ENCODE results near the gene GABRG3. TPM values are rescaled to one million over a fixed set of nuclear protein-coding genes. Genes with fewer than 3 reads are reported as not detected.

Gene GABRG3
- total RNA-seq, 1 experiment from 2014 or later: not detected

- Histone ChIP-seq H2AFZ (ENCODE audit: low read length) (no peak overlapping the region), H3K79me2 (ENCODE audit: low read length) (no peaks in the 10 kb centered on the region), H4K20me1 (ENCODE audit: insufficient read depth, low read depth, low read length) (no peaks in the 10 kb centered on the region), H3K4me1 (ENCODE audit: low read length) (no peaks in the 10 kb centered on the region), H3K36me3 (ENCODE audit: insufficient read depth, low read length) (no peaks in the 10 kb centered on the region), H3K27ac (ENCODE audit: low read length) (no peak overlapping the region), H3K9me2 (replicated peaks; ENCODE audit: insufficient read depth, low read length) (no peaks in the 10 kb centered on the region), H3K4me2 (ENCODE audit: low read depth, low read length, poor library complexity, severe bottlenecking) (no peak overlapping the region), H3K9ac (ENCODE audit: low read length) (no peak overlapping the region), H3K27me3 (ENCODE audit: low read length) (no peaks in the 10 kb centered on the region), H3K4me3 (ENCODE audit: low read length) (no peak overlapping the region), H3K9me3 (ENCODE audit: low read length) (peaks cover 38% of the 10 kb centered on the region)
- no peak for DNase-seq
Observed at GRCh38 chr15:27234593-27234992, 263.6 kb downstream of the GABRG3 start.

GRCh38 chr15:27235161-27235560 is 264.2 kb downstream of the GABRG3 start:
- H3K27me3 ChIP-seq (ENCODE audit: low read length): no peaks in the 10 kb centered on the region
- no peak overlapping the region for H3K9ac ChIP-seq (ENCODE audit: low read length)
- peaks cover 35% of the 10 kb centered on the region for H3K9me3 ChIP-seq (ENCODE audit: low read length)
- H2AFZ ChIP-seq (ENCODE audit: low read length): no peak overlapping the region
- H3K27ac ChIP-seq (ENCODE audit: low read length): no peak overlapping the region
- H3K4me3 ChIP-seq (ENCODE audit: low read length): no peak overlapping the region
- H3K4me1 ChIP-seq (ENCODE audit: low read length): no peaks in the 10 kb centered on the region
- H4K20me1 ChIP-seq (ENCODE audit: insufficient read depth, low read depth, low read length): no peaks in the 10 kb centered on the region
- H3K9me2 ChIP-seq (replicated peaks; ENCODE audit: insufficient read depth, low read length): no peaks in the 10 kb centered on the region
- H3K36me3 ChIP-seq (ENCODE audit: insufficient read depth, low read length): no peaks in the 10 kb centered on the region
- H3K79me2 ChIP-seq (ENCODE audit: low read length): no peaks in the 10 kb centered on the region
- no peak overlapping the region for H3K4me2 ChIP-seq (ENCODE audit: low read depth, low read length, poor library complexity, severe bottlenecking)
- DNase-seq: no peak

- Histone ChIP-seq H3K9me3 (ENCODE audit: low read length) (peaks cover 35% of the 10 kb centered on the region), H4K20me1 (ENCODE audit: insufficient read depth, low read depth, low read length) (no peaks in the 10 kb centered on the region), H3K4me2 (ENCODE audit: low read depth, low read length, poor library complexity, severe bottlenecking) (no peak overlapping the region), H3K79me2 (ENCODE audit: low read length) (no peaks in the 10 kb centered on the region), H3K27ac (ENCODE audit: low read length) (no peak overlapping the region), H3K9ac (ENCODE audit: low read length) (no peak overlapping the region), H2AFZ (ENCODE audit: low read length) (no peak overlapping the region), H3K27me3 (ENCODE audit: low read length) (no peaks in the 10 kb centered on the region), H3K36me3 (ENCODE audit: insufficient read depth, low read length) (no peaks in the 10 kb centered on the region), H3K9me2 (replicated peaks; ENCODE audit: insufficient read depth, low read length) (no peaks in the 10 kb centered on the region), H3K4me1 (ENCODE audit: low read length) (no peaks in the 10 kb centered on the region), H3K4me3 (ENCODE audit: low read length) (no peak overlapping the region)
- DNase-seq: no peak
Observed at GRCh38 chr15:27235681-27236080, 264.7 kb downstream of the GABRG3 start.

DNA sequence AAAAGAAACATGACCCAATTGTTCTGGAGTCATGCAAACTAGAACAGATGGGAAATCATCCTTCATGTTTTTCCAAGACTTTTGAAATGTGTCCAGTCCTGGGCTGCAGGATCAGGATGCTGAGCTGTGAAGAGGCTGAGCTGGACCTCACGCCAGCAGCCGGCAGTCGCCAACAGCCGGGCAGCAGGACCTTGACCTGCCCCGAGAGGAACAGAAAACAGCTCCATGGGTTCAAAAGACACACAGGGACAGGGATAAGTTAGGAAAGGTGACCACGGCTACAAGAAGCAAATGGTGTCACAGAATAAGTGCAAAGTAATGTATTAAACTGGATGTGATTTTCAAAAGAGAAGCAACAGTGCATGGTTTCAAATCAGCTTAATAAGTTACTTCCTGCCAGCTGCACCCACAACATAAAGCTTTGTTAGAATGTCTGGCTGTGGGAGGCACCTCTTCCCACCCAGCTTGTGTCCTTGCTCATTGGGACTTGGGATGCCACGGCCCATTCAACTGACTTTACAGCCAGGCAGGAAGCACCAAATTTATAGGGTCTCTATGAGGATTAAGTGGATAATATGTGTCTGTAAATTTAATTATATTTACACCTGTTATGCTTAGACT is 266.4 kb downstream of the GABRG3 start:
- no peak overlapping the region for H2AFZ ChIP-seq (ENCODE audit: low read length)
- H3K36me3 ChIP-seq (ENCODE audit: insufficient read depth, low read length): no peaks in the 10 kb centered on the region
- no peak overlapping the region for H3K9ac ChIP-seq (ENCODE audit: low read length)
- no peak overlapping the region for H3K4me2 ChIP-seq (ENCODE audit: low read depth, low read length, poor library complexity, severe bottlenecking)
- H3K4me1 ChIP-seq (ENCODE audit: low read length): no peaks in the 10 kb centered on the region
- H3K27me3 ChIP-seq (ENCODE audit: low read length): no peaks in the 10 kb centered on the region
- no peaks in the 10 kb centered on the region for H3K9me2 ChIP-seq (replicated peaks; ENCODE audit: insufficient read depth, low read length)
- no peak for DNase-seq
- no peak overlapping the region for H3K27ac ChIP-seq (ENCODE audit: low read length)
- H4K20me1 ChIP-seq (ENCODE audit: insufficient read depth, low read depth, low read length): no peaks in the 10 kb centered on the region
- H3K9me3 ChIP-seq (ENCODE audit: low read length): peaks cover 32% of the 10 kb centered on the region
- H3K79me2 ChIP-seq (ENCODE audit: low read length): no peaks in the 10 kb centered on the region
- H3K4me3 ChIP-seq (ENCODE audit: low read length): no peak overlapping the region

DNA sequence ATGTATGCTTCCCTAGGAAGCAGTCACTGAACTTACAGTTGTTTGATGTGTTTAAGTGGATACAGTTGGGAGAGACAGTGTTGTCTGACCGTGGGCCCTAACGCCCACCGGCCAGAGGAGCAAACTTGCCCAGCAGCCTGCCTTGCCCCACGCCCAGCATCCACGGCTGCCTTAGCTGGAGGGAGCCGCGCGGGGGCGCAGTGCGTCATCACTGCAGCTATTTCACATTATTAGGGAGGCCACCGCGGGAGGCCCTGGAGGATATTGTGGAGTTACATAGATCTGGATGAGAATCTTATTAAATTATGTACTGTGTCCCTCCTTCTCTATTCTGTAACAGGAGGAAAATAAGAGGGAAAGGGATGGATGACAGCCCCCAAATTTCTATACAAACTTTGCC is 267.2 kb downstream of the GABRG3 start:
- Histone ChIP-seq H4K20me1 (ENCODE audit: insufficient read depth, low read depth, low read length) (no peaks in the 10 kb centered on the region), H3K36me3 (ENCODE audit: insufficient read depth, low read length) (no peaks in the 10 kb centered on the region), H3K9me3 (ENCODE audit: low read length) (peaks cover 34% of the 10 kb centered on the region), H3K79me2 (ENCODE audit: low read length) (no peaks in the 10 kb centered on the region), H3K27ac (ENCODE audit: low read length) (no peak overlapping the region), H3K4me1 (ENCODE audit: low read length) (no peaks in the 10 kb centered on the region), H3K4me3 (ENCODE audit: low read length) (no peak overlapping the region), H3K27me3 (ENCODE audit: low read length) (no peaks in the 10 kb centered on the region), H3K9me2 (replicated peaks; ENCODE audit: insufficient read depth, low read length) (no peaks in the 10 kb centered on the region), H2AFZ (ENCODE audit: low read length) (no peak overlapping the region), H3K9ac (ENCODE audit: low read length) (no peak overlapping the region), H3K4me2 (ENCODE audit: low read depth, low read length, poor library complexity, severe bottlenecking) (no peak overlapping the region)
- DNase-seq: no peak

- DNase-seq: no peak
- Histone ChIP-seq H3K27ac (ENCODE audit: low read length) (no peak overlapping the region), H3K9me2 (replicated peaks; ENCODE audit: insufficient read depth, low read length) (no peaks in the 10 kb centered on the region), H4K20me1 (ENCODE audit: insufficient read depth, low read depth, low read length) (no peaks in the 10 kb centered on the region), H3K4me3 (ENCODE audit: low read length) (no peak overlapping the region), H3K4me1 (ENCODE audit: low read length) (no peaks in the 10 kb centered on the region), H2AFZ (ENCODE audit: low read length) (no peak overlapping the region), H3K4me2 (ENCODE audit: low read depth, low read length, poor library complexity, severe bottlenecking) (no peak overlapping the region), H3K27me3 (ENCODE audit: low read length) (no peaks in the 10 kb centered on the region), H3K9me3 (ENCODE audit: low read length) (peaks cover 40% of the 10 kb centered on the region), H3K9ac (ENCODE audit: low read length) (no peak overlapping the region), H3K79me2 (ENCODE audit: low read length) (no peaks in the 10 kb centered on the region), H3K36me3 (ENCODE audit: insufficient read depth, low read length) (no peaks in the 10 kb centered on the region)
Observed at GRCh38 chr15:27238707-27239423, 267.9 kb downstream of the GABRG3 start.

DNA sequence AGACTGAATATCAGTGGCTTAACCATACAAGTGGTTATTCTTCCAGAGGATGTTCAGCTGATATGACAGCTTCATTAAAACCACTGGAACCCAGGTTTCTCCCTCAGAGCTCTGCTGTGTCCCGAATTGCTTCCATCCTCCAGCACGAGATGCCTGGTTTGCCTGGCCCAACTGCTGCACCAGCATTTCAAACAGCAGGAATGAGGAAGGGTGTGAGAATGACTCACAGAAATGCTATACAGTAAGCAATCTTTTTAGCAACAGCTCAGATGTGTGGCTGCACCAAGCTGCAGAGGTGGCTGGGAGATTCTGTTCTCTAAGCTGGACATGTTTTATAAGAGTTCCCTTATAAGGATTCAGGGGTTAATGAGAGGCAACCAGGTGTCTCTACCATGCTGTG is 271.0 kb downstream of the GABRG3 start:
- no peaks in the 10 kb centered on the region for H3K36me3 ChIP-seq (ENCODE audit: insufficient read depth, low read length)
- H3K9me2 ChIP-seq (replicated peaks; ENCODE audit: insufficient read depth, low read length): no peaks in the 10 kb centered on the region
- no peaks in the 10 kb centered on the region for H3K79me2 ChIP-seq (ENCODE audit: low read length)
- H2AFZ ChIP-seq (ENCODE audit: low read length): no peak overlapping the region
- no peaks in the 10 kb centered on the region for H4K20me1 ChIP-seq (ENCODE audit: insufficient read depth, low read depth, low read length)
- no peaks in the 10 kb centered on the region for H3K4me1 ChIP-seq (ENCODE audit: low read length)
- no peaks in the 10 kb centered on the region for H3K27me3 ChIP-seq (ENCODE audit: low read length)
- no peak overlapping the region for H3K27ac ChIP-seq (ENCODE audit: low read length)
- DNase-seq: no peak
- no peak overlapping the region for H3K9ac ChIP-seq (ENCODE audit: low read length)
- no peak overlapping the region for H3K4me3 ChIP-seq (ENCODE audit: low read length)
- no peak overlapping the region for H3K4me2 ChIP-seq (ENCODE audit: low read depth, low read length, poor library complexity, severe bottlenecking)
- peaks cover 37% of the 10 kb centered on the region for H3K9me3 ChIP-seq (ENCODE audit: low read length)

GRCh38 chr15:27244047-27244446 is 273.1 kb downstream of the GABRG3 start:
- Histone ChIP-seq H3K4me1 (ENCODE audit: low read length) (no peaks in the 10 kb centered on the region), H2AFZ (ENCODE audit: low read length) (no peak overlapping the region), H3K27me3 (ENCODE audit: low read length) (no peaks in the 10 kb centered on the region), H3K9me3 (ENCODE audit: low read length) (peaks cover 33% of the 10 kb centered on the region), H3K9ac (ENCODE audit: low read length) (no peak overlapping the region), H4K20me1 (ENCODE audit: insufficient read depth, low read depth, low read length) (no peaks in the 10 kb centered on the region), H3K9me2 (replicated peaks; ENCODE audit: insufficient read depth, low read length) (no peaks in the 10 kb centered on the region), H3K4me2 (ENCODE audit: low read depth, low read length, poor library complexity, severe bottlenecking) (no peak overlapping the region), H3K27ac (ENCODE audit: low read length) (no peak overlapping the region), H3K79me2 (ENCODE audit: low read length) (no peaks in the 10 kb centered on the region), H3K36me3 (ENCODE audit: insufficient read depth, low read length) (no peaks in the 10 kb centered on the region), H3K4me3 (ENCODE audit: low read length) (no peak overlapping the region)
- no peak for DNase-seq

Measured in Karpas-422 (cell line).